C4-2B (cell line): ENCODE data around the gene CDH23.

ENCODE experiments used
- ZFX ChIP-seq: fragments of 450-650 bp; IDR thresholded peaks from 2 replicates; pipeline ENCODE4 v1.6.1; 2017
- TF ChIP-seq, protein P1 (sequence below): fragments of 450-650 bp; conservative IDR thresholded peaks from 2 replicates; pipeline ENCODE4 v1.5.1; 2017; ENCODE audit warnings: mild to moderate bottlenecking

DNA sequence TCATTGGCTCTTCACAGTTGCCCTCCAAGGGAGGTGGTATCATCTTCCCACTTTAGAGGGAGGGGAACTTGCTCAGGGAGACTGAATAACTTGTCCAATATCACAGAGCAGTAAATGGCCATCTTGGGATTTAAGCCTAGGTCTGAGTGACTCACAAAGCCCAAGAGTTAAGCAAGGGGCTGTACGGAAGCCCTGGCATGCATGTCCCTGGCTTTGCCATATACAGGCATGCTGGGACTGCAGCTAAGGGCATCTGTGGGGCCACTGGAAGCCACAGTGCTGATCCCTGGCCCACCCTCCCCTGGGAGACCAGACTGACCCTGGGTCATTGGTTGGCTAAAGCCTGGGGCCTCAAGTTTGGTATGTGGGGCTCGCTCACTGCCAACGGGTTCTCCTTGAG is 373.5 kb downstream of the CDH23 start:
- TF ChIP-seq, protein P1, sequence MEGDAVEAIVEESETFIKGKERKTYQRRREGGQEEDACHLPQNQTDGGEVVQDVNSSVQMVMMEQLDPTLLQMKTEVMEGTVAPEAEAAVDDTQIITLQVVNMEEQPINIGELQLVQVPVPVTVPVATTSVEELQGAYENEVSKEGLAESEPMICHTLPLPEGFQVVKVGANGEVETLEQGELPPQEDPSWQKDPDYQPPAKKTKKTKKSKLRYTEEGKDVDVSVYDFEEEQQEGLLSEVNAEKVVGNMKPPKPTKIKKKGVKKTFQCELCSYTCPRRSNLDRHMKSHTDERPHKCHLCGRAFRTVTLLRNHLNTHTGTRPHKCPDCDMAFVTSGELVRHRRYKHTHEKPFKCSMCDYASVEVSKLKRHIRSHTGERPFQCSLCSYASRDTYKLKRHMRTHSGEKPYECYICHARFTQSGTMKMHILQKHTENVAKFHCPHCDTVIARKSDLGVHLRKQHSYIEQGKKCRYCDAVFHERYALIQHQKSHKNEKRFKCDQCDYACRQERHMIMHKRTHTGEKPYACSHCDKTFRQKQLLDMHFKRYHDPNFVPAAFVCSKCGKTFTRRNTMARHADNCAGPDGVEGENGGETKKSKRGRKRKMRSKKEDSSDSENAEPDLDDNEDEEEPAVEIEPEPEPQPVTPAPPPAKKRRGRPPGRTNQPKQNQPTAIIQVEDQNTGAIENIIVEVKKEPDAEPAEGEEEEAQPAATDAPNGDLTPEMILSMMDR, result no peak
- no peak for TF ChIP-seq ZFX
